Renal cortical epithelial cell (primary cell): ENCODE data around the gene MSL1. TPM values are rescaled to one million over a fixed set of nuclear protein-coding genes. Genes with fewer than 3 reads are reported as not detected.
A peak's percentile ranks its signal among the peaks of the same experiment; 100 is the strongest.

Experiments
- DNase-seq: peaks from one replicate; pipeline ENCODE4 v3.0.0-alpha.2; 2011; ENCODE audit warnings: low read depth
- total RNA-seq: library from RNA; depleted of rRNA; stranded (reverse); fragments of >200 nt; gene quantifications from 2 replicates; pipeline ENCODE4 v1.2.3, GENCODE V29; 2014

Gene MSL1
- total RNA-seq, 1 donor from 2014 or later: 47.7 TPM

DNA sequence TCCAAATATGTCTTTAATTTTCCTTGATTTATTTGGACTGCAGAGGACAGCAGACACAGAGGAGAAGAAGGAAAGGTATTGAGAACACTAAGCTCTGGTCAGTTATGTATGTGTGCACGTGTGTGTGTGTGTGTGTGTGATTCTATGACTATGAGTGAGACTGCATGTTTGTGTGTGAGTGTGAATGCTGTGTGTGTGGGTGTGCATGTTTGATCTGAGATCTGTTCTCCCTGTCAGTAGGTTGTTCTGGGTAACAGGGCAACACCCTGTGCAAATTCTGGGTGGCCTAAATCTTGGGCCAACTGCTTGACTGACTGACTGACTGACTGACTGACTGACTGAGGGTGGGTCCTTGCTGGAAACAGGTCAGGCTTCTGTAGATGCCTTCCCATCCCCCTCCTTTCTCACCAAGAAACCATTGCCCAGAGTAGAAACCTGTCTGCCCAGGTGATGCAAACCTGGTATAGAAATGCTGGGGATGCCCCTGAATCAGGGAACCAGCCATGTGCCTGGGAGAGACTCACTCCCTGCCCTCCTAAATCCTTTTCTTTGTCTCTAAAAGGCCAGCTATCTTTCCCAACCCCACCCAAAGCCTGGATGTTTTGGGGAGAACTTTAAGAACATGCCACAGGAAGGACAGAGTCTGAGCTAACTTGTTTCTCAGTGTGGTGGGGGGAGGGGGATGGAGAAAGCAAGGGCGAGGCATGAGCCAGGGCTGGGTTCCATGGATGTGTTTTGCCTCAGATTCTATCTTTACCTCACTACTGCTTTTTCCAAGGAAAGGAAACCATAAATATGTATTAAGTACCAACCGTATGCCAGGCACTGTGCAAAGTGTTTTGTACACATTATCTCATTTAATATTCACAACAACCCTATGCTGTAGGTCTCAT, 16.9 kb upstream of the MSL1 start:
- DNase-seq: no peak

DNA sequence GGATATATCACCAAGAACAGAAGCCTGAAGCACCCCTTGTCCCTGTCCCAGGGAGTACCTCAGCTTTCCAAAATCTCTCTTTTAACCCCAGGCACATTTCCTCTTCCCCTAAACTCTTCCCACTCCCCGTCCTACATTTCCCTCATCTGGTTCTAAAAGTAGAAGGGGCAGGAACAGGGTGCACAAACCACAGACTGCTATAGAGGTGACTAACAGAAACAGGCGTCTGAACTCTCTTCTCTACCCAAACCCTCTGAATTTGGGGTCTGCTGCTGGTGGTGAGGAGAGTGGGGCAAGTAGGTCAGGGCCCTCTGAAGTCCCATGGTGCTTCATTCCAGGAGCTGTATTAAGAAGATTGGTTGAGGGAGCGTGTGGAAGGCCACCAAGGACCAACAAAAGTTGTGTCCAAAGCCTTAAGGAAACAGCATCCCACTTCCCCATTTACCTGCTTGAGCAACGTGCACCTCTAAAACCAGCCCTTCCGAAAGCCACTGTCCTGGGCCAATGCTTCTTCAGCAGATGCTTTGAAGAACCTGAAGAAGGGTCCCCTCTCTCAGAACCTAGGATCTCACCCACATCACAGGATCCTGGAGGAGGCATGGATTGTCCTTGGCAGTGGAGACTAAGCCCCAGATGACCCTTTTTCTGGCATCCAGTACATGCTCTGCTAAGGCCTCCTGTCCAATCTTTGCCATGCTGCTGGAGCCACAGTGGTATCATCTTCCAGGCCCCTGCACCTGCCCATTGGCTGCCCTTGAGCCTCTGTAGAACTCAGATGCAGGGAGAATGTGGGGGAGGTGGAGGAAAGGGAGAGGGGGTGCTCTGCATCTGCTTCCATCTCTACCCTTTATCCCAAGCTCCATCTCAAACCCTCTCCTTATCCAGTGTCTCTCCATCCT, 15.7 kb upstream of the MSL1 start:
- no peak for DNase-seq

DNA sequence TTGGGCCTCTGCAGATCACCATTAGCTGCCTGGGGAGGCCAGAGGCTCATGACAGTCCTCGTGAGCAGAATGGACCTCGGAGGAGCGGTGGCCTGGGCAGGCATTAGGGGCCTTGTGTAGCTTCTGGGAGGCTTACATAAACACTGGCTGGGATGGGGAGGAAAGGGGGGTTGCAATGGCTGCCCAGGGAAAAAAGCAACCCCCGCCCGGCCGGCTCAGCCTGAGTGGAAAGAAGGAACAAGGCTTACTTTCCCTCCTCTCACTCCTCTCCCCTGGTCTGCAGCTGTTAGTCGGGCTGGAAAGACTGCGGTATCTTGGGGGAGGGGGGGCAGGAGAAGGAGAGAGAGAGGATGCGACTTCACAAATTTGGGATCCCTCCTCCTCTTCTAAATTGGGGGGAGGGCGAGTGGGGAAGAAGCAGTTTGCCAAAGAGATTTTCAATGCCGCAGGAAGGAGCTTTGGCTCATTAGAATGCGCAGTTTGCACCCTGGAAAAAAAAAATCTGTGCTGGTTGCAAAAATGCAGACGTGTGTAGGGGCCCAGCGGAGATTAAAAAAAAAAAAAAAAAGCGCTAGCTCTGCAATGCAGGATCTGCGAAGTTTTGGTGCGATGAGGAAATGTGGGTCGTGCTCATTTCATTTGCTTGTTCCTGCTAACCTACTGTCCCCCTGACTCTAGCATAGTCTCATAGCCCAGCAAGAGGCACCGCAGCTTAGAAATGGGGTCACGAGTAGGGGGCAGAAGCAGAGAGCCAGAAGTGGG, 14.8 kb upstream of the MSL1 start:
- no peak for DNase-seq

DNA sequence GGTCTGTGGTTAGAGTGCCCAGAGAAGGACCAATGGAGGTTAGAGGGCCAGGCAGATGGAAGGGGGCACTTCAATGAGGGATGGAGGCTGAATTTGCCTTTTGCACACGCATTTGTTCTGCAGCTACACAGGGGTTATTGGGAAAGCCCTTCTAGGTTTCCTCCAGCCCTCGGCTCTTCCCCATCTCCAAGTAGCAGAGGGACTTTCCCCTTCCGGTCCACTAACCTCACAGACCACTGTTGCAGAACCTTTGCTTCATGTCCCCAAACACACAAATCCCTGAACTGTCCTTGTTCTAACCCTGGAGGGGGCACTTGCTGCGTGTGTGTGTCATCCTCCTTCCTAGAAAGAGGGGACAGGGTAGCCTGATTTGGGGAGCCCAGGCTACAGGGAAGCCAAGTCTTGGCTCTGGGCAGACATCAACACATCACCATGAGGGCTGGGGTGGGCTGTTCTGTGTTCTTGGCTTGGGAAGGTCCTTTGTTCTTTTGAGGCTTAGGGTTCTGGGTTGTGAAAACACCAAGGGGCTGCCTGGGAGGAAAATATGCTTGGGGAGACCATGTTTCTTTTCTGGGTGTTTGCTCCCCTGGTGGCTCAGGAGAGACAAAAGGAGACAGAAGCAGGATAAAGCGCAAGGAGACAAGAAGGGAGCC, 14.1 kb upstream of the MSL1 start:
- DNase-seq: peak; percentile 74

DNA sequence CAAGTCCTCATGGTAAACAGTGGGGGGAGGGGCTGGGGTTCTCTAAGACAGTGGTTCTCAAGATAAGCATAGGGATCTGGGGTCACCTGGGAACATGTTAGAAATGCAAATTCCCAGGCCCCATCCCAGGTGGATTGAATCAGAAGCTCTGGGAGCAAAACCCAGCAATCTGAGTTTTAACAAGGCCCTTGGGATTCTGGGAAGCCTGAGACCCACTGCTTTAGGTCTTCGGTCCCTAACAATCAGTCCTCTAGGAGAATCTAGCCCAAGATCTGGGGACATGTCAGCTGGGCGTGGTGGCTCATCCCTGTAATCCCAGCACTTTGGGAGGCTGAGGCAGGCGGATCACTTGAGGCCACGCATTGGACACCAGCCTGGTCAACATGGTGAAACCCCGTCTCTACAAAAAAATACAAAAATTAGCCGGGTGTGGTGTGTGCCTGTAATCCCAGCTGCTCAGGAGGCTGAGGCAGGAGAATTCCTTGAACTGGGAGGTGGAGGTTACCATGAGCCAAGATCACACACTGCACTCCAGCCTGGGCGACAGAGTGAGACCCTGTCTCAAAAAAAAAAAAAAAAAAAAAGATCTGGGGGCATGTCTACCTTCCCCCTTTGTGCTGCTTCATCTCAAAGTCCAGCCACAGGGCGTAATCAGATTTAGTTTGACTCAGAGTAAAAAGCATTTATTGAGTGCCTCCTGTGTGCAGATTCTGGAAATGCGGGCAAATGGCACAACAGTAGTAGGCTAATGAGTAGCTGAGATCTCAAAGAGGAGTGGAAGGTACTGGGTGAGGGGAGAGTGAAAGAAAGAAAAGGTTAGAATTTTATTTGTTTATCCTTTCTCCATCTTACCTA, 12.6 kb upstream of the MSL1 start:
- no peak for DNase-seq

DNA sequence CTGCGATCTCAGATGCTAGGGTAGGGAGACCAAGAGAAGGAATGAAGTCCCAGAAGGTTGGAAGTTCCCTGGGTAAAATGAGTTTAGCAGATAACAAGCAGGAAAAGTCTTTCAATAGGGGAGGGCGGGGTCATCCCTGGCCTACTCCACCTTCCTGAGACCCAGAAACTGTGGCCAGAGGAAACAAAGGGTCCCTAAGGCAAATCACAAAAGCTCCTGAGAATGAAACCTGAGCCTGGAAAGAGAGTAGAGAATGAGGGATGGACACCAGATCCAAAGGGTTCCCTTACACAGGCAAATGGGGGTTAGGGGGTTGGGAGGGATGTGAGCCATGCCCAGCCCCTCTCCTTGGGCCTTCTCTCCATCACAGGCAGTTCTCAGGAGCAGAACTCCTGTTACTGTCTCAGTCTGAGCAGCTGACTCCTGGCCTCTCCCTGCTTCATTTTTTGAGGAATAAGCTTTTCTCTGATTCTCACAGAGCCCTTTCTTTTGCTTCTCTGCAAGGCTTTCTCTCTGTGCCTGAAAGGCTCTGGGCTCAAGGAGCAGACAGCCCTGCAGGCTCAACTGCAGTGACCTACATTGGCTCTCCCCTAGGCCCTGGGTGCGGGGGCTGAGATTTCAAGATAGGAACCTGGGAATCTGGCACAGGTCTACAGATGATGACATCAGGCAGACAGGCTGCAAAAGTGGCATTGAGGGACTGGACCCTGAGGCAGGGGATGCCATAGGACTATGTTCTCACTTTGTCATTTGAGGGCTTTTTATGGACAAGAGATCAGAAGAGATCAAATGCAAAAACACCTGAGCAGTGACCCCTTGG, 11.5 kb upstream of the MSL1 start:
- DNase-seq: no peak

DNA sequence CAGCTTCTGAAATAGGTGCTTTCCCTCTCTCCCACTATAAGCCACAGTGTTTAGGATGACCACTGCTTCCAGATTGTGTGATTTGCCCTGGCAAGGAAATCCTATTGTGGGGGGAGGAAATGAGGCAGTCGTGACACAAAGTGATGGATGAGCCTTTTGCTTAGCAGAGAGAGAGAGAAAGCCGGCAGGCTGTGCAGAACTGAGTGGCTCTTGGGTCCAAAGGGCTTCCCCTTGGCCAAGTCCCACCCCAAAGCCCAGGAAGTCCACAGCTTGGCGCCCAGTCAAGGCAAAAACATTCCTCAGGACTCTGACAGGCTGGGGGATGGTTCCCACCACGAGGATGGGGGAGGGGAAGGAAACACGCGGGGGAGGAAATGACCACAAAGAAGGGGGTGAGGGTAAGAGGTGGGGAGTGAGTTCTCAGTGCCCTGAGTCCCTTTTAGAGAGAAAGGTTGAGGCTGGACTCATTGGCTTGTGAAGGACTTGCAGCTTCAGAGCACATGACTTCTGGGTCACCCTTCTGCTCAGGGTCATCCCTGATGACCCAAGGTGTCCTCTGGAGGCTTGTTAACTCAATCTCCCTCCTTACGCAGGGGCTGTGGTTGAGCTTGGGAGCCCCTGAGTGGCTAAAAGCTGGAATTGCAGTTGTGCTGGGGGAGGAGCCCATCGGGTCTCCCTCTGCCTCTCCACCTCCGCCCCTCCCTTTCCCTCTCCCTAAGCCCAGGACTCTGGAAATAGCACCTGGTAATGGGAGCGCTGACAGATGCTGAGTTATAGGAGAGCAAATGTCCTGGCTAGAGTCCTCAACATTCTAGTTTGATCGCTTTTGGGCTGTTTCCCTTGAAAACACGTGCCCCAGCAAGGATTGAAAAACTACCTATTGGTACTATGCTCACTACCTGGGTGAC, 10.3 kb upstream of the MSL1 start:
- peak; percentile 91 for DNase-seq

DNA sequence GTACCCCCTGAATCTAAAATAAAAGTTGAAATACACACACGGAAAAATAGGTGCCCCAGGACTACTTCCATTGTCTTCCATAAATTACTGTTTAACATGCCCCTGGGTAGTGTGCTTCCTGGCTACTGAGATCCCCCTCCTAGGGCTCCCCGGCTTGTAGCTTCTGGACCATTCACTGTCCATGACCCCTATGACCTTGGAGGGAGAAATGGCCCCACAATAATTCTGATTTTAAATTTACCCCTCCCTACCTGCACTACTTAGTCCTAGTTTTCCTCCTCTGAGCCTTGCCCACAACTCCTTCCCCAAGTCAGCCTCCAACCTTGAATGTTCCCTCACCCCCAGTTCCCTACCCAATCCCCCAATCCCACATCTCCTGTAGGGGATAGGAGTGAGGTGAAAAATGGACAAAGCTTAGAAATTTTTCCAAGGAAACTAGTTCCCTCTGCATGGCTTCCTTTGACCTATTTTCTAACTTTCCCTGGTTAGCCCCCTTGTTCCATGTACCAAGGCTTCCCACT, 9.5 kb upstream of the MSL1 start:
- DNase-seq: no peak

DNA sequence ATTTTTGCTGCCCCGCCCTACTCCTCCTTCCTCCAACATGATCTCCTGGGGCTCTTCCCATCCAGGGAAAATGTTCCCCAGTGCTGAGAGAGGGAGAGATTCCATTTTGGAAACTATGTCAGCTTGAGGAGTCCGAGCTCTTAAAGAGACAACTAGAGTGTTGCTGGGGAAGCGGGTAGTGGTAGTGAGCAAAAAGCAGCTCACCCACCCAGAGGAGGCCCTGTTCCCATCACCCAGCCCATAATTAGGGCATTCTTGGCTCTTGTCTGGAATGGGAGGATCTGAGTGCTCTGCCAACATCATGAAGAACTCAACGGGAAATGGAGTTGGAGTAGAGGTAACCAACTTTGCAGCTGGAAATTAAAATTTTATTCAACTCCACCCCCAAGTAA, 9.1 kb upstream of the MSL1 start:
- DNase-seq: no peak

DNA sequence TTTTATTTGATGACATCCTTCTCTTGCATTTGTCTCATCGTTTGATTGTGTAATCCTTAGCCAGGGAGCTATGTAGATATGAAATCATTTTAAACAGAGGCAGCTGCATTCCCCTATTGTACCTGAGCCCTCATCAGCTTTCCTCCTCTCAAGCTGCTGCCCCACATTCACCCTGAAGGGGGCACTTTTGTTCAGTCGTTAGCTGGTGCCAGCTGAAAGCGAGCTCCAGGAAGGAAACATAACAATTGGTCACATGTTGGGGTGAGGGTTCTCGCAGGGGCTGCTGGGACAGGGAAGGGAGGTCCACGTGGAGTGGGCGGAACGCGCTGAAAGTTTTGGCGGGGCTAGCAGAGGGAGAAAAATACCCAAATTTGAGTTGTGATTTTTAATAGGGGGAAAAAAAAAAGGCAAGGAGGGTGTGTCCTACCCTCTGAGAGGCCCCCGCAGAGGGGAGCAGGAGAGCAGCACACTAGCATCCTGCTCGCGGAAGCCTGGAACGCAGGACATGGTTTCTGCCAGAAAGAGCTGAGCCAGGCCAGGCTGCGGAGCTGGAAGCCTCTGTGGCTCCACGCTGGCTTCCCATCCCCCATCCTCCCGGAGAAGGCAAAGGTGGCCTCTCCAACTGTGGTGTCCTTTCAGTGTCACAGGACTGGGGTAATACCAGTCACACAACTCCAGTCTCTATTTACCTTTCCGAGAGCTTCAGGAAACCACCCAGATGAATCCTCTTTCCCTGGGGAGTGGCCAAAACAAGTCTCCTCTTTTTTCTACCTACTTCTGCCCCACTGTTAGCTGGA, 8.5 kb upstream of the MSL1 start:
- DNase-seq: peak; percentile 91

DNA sequence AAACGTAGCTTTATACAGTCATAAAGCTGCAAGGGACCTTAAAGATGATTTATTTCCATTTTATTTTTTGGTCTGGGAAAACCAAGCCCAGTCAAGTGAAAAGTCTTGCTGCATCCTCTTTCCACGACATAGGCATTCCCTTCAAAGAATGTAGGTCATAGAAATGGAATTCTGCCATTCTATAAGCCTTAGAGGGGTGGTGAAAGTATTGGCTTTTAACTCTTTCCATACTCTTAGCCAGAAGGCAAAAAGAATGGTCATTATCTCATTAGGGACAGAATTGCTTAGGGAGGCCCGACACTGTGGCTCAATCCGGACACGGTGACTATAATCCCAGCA, 7.9 kb upstream of the MSL1 start:
- no peak for DNase-seq

DNA sequence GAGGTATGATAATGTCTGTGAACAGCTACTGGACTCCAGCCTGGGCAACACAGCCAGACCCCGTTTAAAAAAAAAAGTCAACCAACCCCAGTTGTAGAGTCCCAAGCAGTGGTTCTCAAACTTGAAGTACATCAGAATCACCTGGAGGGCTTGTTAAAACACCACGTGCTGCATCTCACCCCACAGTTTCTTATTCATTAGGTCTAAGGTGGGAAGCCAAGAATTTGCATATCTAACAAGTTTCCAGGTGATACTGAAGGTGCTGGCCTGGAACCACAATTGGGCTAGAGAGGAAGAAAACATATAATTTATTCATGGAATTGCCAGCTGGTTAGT, 6.7 kb upstream of the MSL1 start:
- DNase-seq: no peak

DNA sequence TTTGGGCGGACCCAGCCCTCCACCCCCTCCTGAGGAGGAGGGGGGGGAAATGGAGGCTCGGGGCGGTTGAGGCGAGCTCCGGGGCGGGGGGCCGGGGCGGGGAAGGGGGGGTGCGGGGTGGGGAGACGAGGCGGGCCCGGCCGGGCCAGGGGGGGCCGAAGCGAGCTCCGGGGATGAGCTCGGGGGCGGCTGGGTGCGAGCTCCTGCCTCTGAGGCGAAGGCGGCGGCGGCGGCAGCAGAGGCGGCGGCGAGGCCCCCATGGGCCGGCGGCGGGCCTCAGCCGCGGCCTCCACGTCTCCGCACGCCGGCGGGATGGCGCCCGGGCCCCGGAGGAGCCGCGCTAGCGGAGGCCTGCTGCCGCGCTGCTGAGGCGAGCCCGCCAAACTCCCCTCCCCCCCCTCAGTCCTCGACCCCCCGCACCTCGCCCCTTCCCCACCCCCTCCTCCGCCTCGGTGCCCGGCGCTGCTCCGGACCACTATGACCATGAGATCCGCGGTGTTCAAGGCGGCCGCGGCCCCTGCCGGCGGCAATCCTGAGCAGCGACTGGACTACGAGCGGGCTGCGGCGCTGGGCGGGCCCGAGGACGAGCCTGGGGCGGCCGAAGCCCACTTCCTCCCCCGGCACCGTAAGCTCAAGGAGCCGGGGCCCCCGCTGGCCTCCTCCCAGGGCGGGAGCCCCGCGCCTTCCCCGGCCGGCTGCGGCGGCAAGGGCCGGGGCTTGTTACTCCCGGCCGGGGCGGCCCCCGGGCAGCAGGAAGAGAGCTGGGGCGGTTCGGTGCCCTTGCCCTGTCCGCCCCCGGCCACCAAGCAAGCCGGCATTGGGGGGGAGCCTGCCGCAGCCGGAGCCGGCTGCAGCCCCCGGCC, 596 bp downstream of the MSL1 start:
- no peak for DNase-seq

DNA sequence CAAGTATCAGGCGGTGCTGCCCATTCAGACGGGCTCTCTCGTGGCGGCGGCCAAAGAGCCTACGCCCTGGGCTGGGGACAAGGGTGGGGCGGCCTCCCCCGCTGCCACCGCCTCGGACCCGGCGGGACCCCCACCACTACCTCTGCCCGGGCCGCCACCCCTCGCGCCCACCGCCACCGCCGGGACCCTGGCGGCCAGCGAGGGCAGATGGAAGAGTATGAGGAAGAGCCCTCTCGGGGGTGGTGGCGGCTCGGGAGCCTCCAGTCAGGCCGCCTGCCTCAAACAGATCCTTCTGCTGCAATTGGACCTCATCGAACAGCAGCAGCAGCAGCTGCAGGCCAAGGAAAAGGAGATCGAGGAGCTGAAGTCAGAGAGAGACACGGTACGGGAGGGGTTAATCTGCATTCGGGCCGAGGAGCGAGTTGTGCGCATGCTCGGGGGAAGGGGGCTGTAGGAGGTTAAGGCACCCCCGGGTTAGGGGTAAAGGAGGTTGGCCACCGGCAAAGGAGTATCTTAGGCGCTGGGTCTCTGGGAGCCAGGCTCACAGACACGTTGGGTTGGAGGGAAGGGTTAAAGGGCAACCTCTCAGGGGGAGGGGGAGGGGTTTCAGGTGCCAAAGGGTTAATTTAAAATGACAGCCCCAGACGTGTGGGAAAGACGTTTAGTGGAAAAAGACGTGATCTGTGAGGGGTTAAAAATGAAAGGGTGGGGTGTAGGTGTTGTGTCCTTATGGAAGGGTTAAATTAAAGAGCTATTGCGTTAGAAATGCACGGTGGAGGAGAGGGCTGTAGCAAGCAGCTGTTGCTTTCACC, 1.4 kb downstream of the MSL1 start:
- DNase-seq: no peak

DNA sequence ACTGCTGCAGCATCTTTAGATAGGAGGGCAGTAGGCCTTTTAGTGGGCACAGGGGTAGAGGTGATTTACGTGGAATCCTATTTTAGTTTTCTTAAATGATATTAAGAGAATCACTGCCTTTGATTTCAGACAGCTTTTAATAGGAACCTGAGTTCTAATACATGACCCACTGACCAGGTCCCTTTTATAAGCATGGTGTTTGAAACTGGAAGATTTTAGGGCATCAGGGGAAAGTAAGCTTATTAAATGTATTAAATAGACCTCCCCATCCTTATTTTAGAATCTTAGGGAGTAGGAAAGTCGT, 2.0 kb downstream of the MSL1 start:
- no peak for DNase-seq
